GM12801 (cell line): Measurements from ENCODE around the gene PPARA.

Experiments used
- CTCF ChIP-seq: IDR thresholded peaks from one replicate; pipeline ENCODE4 v1.5.1; 2011; ENCODE audit warnings: control low read depth; ENCODE audit not compliant: insufficient read length; ENCODE audit errors: extremely low read depth

The PPARA gene

GRCh38 chr22:46105494-46106278 lies 44.6 kb upstream of the PPARA start:
- no peak for TF ChIP-seq CTCF

GRCh38 chr22:46106279-46107022 lies 43.9 kb upstream of the PPARA start:
- TF ChIP-seq CTCF = no peak

GRCh38 chr22:46107089-46107664 lies 43.1 kb upstream of the PPARA start:
- no peak for TF ChIP-seq CTCF

DNA sequence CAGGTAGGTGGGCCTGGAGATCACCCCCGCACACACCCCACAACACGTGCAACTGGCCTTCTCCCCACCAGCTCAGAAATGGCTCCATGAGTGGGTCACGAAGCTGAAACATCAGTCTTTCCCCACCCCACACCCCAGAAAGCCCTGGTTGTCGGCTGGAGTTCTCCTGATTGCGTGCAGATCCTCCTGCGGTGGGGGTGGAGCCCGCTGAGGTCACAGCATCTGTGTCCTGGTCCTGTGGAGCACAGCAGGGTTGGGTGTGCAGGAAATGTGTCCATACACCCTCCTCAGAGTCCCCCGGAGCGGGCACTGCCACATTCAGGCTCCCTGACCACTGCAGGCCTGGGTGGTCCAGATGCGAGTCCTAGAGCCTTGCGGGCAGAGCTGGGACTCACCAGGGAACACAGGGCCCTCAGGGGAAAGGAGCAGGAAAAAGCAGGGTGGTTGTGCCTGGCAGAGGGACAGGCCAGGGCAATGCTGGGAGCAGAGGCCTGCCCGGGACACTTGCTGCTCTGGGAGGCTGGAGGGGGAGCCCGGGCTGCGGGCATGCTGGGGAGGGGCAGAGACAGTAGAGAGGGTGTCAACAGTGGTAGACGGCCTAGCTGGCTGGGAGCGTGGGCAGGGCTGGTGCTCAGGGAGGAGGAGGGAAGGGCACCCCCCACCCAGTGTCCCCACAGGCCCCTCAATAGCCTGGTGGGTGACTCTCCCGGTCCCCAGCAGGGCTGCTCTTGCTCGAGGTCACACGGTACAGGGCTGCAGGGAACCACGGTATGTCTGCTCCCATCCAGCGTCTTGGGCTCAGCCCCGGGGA lies 42.4 kb upstream of the PPARA start:
- TF ChIP-seq CTCF = no peak

- no peak for TF ChIP-seq CTCF
Observed at GRCh38 chr22:46108564-46109473, 41.5 kb upstream of the PPARA start.

- no peak for TF ChIP-seq CTCF
Observed at GRCh38 chr22:46109474-46110003, 40.8 kb upstream of the PPARA start.
